ENCODE data around the gene SLC35E3. TPM values are rescaled to one million over a fixed set of nuclear protein-coding genes. Genes with fewer than 3 reads are reported as not detected.

SLC35E3 gene
- total RNA-seq, 4 donors from 2014 or later, result 1.3 to 15.1 (median 4.9) TPM

- no peak for TF ChIP-seq POLR2A (IDR thresholded peaks at IDR 0.05)
- no peak for TF ChIP-seq POLR2AphosphoS5 (IDR thresholded peaks at IDR 0.05)
- TF ChIP-seq CTCF (IDR thresholded peaks at IDR 0.05), result no peak
- Histone ChIP-seq H3K9me3 (no peaks in the 10 kb centered on the region), H3K4me1 (peaks cover 0 to 42% (median 3%) of the 10 kb centered on the region in 3 donors), H3K27ac (no peak overlapping the region), H3K4me3 (no peak overlapping the region), H3K27me3 (no peaks in the 10 kb centered on the region), H3K36me3 (peaks cover 0 to 54% of the 10 kb centered on the region in 2 donors)
- no peak for ATAC-seq
- 70 to 88% methylated on average over 1 to 4 of the region's 4 CpGs for WGBS, 2 donors (ENCODE audit: low coverage in 1 of 2)
These were observed 4.5 kb downstream of the SLC35E3 start for GRCh38 chr12:68750506-68750905.

- TF ChIP-seq EP300 (IDR thresholded peaks at IDR 0.05) (no peak), CTCF (IDR thresholded peaks at IDR 0.05) (no peak), POLR2A (IDR thresholded peaks at IDR 0.05) (no peak), POLR2AphosphoS5 (IDR thresholded peaks at IDR 0.05) (no peak)
- Histone ChIP-seq H3K27me3 (no peaks in the 10 kb centered on the region), H3K27ac (no peak overlapping the region), H3K36me3 (peaks cover 0 to 84% of the 10 kb centered on the region in 2 donors), H3K4me3 (no peak overlapping the region), H3K9me3 (no peaks in the 10 kb centered on the region), H3K4me1 (peaks cover 0 to 3% (median 0%) of the 10 kb centered on the region in 3 donors)
- WGBS, 2 donors (ENCODE audit: low coverage in 1 of 2), result 71 to 97% methylated on average over 3 to 4 of the region's 4 CpGs
- ATAC-seq, result no peak
These were observed 9.7 kb downstream of the SLC35E3 start for GRCh38 chr12:68755536-68756243.

- Histone ChIP-seq H3K4me3 (no peak overlapping the region), H3K27me3 (no peaks in the 10 kb centered on the region), H3K9me3 (no peaks in the 10 kb centered on the region), H3K36me3 (peaks cover 0 to 88% of the 10 kb centered on the region in 2 donors), H3K4me1 (peaks cover 0 to 4% (median 0%) of the 10 kb centered on the region in 3 donors), H3K27ac (no peak overlapping the region)
- 87 to 95% methylated on average over 4 to 5 of the region's 5 CpGs for WGBS, 2 donors (ENCODE audit: low coverage in 1 of 2)
- no peak for ATAC-seq
- TF ChIP-seq EP300 (IDR thresholded peaks at IDR 0.05) (no peak), POLR2AphosphoS5 (IDR thresholded peaks at IDR 0.05) (no peak), POLR2A (IDR thresholded peaks at IDR 0.05) (no peak), CTCF (IDR thresholded peaks at IDR 0.05) (no peak)
These were observed 13.9 kb downstream of the SLC35E3 start for GRCh38 chr12:68759852-68760251.

- Histone ChIP-seq H3K4me1 (peaks cover 0 to 4% (median 0%) of the 10 kb centered on the region in 3 donors), H3K27ac (no peak overlapping the region), H3K9me3 (no peaks in the 10 kb centered on the region), H3K4me3 (no peak overlapping the region), H3K36me3 (peaks cover 0 to 83% of the 10 kb centered on the region in 2 donors), H3K27me3 (no peaks in the 10 kb centered on the region)
- no peak for ATAC-seq
- TF ChIP-seq POLR2A (IDR thresholded peaks at IDR 0.05) (no peak), CTCF (IDR thresholded peaks at IDR 0.05) (no peak), POLR2AphosphoS5 (IDR thresholded peaks at IDR 0.05) (no peak), EP300 (IDR thresholded peaks at IDR 0.05) (no peak)
- 86 to 87% methylated on average over 7 of the region's 7 CpGs for WGBS, 2 donors (ENCODE audit: low coverage in 1 of 2)
These were observed 14.9 kb downstream of the SLC35E3 start for GRCh38 chr12:68760806-68761441.

- H3K27ac ChIP-seq, result no peak overlapping the region
- H3K4me1 ChIP-seq, result peaks cover 0 to 4% (median 0%) of the 10 kb centered on the region in 3 donors
- H3K36me3 ChIP-seq, result peaks cover 0 to 83% of the 10 kb centered on the region in 2 donors
- WGBS, 2 donors (ENCODE audit: low coverage in 1 of 2), result 97 to 100% methylated on average over 3 of the region's 3 CpGs
- H3K4me3 ChIP-seq, result no peak overlapping the region
- no peak for ATAC-seq
- H3K27me3 ChIP-seq, result no peaks in the 10 kb centered on the region
- TF ChIP-seq CTCF (IDR thresholded peaks at IDR 0.05), result no peak
- TF ChIP-seq POLR2AphosphoS5 (IDR thresholded peaks at IDR 0.05), result no peak
- TF ChIP-seq EP300 (IDR thresholded peaks at IDR 0.05), result no peak
- TF ChIP-seq POLR2A (IDR thresholded peaks at IDR 0.05), result no peak
- H3K9me3 ChIP-seq, result no peaks in the 10 kb centered on the region
These were observed 15.5 kb downstream of the SLC35E3 start for GRCh38 chr12:68761442-68761812.
